Measurements from ENCODE around the gene B9D1. TPM values are rescaled to one million over a fixed set of nuclear protein-coding genes. Genes with fewer than 3 reads are reported as not detected.
A peak's percentile ranks its signal among the peaks of the same experiment; 100 is the strongest.

Gene B9D1
- total RNA-seq, 4 donors from 2014 or later: 3.8 to 105 (median 25.6) TPM

DNA sequence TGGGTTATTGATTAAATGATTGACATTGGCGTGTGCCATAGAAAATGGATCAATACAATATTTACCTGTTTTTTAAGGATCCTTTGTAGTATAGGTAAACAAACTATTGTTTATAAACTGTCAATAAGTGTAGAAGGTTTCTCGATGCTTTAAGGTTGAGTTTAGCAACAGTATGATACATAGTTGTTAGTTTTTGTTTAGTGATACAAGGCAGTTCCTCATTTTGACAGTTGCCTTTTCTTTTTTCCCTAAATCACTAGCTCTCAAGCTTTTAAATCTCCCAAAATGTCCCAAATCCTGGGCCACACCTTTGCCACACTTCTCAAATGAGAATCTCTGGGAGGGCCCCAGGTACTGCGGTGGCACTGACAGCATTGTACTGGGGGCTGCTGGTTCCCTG, 68.1 kb downstream of the B9D1 start:
- no peak overlapping the region for H3K4me3 ChIP-seq
- DNase-seq: no peak
- peaks cover 0 to 23% of the 10 kb centered on the region in 2 donors for H3K4me1 ChIP-seq
- intact Hi-C loops (cut with DNase I; ENCODE audit: low total_unique reads): no loop called here
- H3K27me3 ChIP-seq: no peaks in the 10 kb centered on the region
- TF ChIP-seq, protein P1, sequence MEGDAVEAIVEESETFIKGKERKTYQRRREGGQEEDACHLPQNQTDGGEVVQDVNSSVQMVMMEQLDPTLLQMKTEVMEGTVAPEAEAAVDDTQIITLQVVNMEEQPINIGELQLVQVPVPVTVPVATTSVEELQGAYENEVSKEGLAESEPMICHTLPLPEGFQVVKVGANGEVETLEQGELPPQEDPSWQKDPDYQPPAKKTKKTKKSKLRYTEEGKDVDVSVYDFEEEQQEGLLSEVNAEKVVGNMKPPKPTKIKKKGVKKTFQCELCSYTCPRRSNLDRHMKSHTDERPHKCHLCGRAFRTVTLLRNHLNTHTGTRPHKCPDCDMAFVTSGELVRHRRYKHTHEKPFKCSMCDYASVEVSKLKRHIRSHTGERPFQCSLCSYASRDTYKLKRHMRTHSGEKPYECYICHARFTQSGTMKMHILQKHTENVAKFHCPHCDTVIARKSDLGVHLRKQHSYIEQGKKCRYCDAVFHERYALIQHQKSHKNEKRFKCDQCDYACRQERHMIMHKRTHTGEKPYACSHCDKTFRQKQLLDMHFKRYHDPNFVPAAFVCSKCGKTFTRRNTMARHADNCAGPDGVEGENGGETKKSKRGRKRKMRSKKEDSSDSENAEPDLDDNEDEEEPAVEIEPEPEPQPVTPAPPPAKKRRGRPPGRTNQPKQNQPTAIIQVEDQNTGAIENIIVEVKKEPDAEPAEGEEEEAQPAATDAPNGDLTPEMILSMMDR (IDR thresholded peaks at IDR 0.05): no peak
- H3K9me3 ChIP-seq: no peaks in the 10 kb centered on the region
- H3K36me3 ChIP-seq: no peaks in the 10 kb centered on the region
- no peak overlapping the region for H3K27ac ChIP-seq

MicroRNAs within 50 kb of the gene (microRNA counts, 767-probe panel; counts per million panel counts)
- microRNA hsa-miR-1180: 3,766 to 5,080 counts per million in 2 donors

Small RNAs within 50 kb of the gene (microRNA-seq; reads per million reads assigned to microRNA genes)
- gene MIR1180 (ENCODE audit: borderline microRNAs expressed, borderline replicate concordance): 483 reads per million, percentile 74 among the genes with 10 or more reads in this experiment

Small RNAs within 50 kb of the gene (small RNA-seq; reads per million reads assigned to genes)
- gene MIR1180: 1.4 reads per million, percentile 63 among the genes with 10 or more reads in this experiment

Other genes starting within 250 kb of the B9D1 start
- gene GRAPL, start 235.1 kb downstream of the B9D1 start, total RNA-seq: 1 to 10 TPM in 2 of 4 donors, not detected in 2; 8.5 to 9.5 TPM
- gene EPN2, start 125.4 kb downstream of the B9D1 start, total RNA-seq: 100 to 1,000 TPM in 2 of 4 donors, 10 to 100 TPM in 2; 25.6 to 145 (median 84.1) TPM
- gene MAPK7, start 15.8 kb upstream of the B9D1 start, total RNA-seq: 10 to 100 TPM in 3 of 4 donors, 1 to 10 TPM in 1; 3.3 to 72.8 (median 18.3) TPM
- gene MFAP4, start 24.5 kb upstream of the B9D1 start, total RNA-seq: 100 to 1,000 TPM in 2 of 4 donors, 10 to 100 TPM in 2; 81.2 to 149 (median 117) TPM
- gene RNF112, start 48.5 kb upstream of the B9D1 start, total RNA-seq: 10 to 100 TPM in 1 of 4 donors, 1 to 10 TPM in 2, under 1 TPM in 1; 0.88 to 14.7 (median 3.7) TPM
- gene SLC47A1, start 171.1 kb upstream of the B9D1 start, total RNA-seq: 10 to 100 TPM in 3 of 4 donors, 1 to 10 TPM in 1; 6.2 to 28.5 (median 18.4) TPM

All from uterus (tissue), 4 donors.